ENCODE measurements around the gene CNGB1. TPM values are rescaled to one million over a fixed set of nuclear protein-coding genes. Genes with fewer than 3 reads are reported as not detected.
"Not testable (repeated sequence)": the region's sequence is repeated elsewhere in the genome, so short reads cannot be mapped to it uniquely, and the experiment has no call there.

Gene CNGB1
- total RNA-seq, 2 donors from 2014 or later = 0.05 to 0.69 TPM

DNA sequence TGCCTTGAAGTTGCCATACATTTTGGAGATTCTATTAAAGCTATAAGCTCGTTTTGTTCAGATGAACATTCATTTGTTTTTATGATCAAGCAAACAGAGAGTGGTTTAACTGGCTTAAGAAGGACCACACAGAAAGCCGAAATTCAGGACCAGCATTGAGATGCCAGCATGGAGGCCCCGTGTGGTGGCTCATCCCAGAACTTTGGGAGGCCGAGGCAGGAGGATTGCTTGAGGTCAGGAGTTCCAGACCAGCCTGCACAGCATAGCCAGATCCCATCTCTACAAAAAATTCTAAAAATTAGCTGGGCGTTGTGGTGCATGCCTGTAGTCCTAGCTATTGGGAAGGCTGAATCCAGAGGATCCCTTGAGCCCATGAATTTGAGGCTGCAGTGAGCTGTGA, 122.7 kb downstream of the CNGB1 start:
- Histone ChIP-seq H3K9ac (ENCODE audit: low read depth in 2 of 2, low read length in 2 of 2) (no peak overlapping the region), H3K27ac (no peak overlapping the region), H3K4me1 (no peaks in the 10 kb centered on the region), H3K9me3 (no peaks in the 10 kb centered on the region), H3K36me3 (no peaks in the 10 kb centered on the region), H3K4me3 (no peak overlapping the region), H3K27me3 (no peaks in the 10 kb centered on the region)
- intact Hi-C loops (cut with DNase I) = no loop called here
- TF ChIP-seq, protein P1, sequence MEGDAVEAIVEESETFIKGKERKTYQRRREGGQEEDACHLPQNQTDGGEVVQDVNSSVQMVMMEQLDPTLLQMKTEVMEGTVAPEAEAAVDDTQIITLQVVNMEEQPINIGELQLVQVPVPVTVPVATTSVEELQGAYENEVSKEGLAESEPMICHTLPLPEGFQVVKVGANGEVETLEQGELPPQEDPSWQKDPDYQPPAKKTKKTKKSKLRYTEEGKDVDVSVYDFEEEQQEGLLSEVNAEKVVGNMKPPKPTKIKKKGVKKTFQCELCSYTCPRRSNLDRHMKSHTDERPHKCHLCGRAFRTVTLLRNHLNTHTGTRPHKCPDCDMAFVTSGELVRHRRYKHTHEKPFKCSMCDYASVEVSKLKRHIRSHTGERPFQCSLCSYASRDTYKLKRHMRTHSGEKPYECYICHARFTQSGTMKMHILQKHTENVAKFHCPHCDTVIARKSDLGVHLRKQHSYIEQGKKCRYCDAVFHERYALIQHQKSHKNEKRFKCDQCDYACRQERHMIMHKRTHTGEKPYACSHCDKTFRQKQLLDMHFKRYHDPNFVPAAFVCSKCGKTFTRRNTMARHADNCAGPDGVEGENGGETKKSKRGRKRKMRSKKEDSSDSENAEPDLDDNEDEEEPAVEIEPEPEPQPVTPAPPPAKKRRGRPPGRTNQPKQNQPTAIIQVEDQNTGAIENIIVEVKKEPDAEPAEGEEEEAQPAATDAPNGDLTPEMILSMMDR (IDR thresholded peaks at IDR 0.05) = no peak
- DNase-seq = no peak

GRCh38 chr16:57846931-57847330, 124.0 kb downstream of the CNGB1 start:
- intact Hi-C loops (cut with DNase I); H3K36me3 ChIP-seq; H3K27ac ChIP-seq; H3K9ac ChIP-seq (ENCODE audit: low read depth in 2 of 2, low read length in 2 of 2); H3K4me1 ChIP-seq; H3K4me3 ChIP-seq; H3K27me3 ChIP-seq; H3K9me3 ChIP-seq; DNase-seq: not testable (repeated sequence)

GRCh38 chr16:57846078-57846697, 124.7 kb downstream of the CNGB1 start:
- no peaks in the 10 kb centered on the region for H3K4me1 ChIP-seq
- H3K4me3 ChIP-seq = no peak overlapping the region
- H3K27me3 ChIP-seq = no peaks in the 10 kb centered on the region
- no peaks in the 10 kb centered on the region for H3K9me3 ChIP-seq
- H3K36me3 ChIP-seq = no peaks in the 10 kb centered on the region
- intact Hi-C loops (cut with DNase I) = no loop called here
- no peak for DNase-seq
- H3K9ac ChIP-seq (ENCODE audit: low read depth in 2 of 2, low read length in 2 of 2) = no peak overlapping the region
- H3K27ac ChIP-seq = no peak overlapping the region
- TF ChIP-seq, protein P1 (IDR thresholded peaks at IDR 0.05) = no peak

DNA sequence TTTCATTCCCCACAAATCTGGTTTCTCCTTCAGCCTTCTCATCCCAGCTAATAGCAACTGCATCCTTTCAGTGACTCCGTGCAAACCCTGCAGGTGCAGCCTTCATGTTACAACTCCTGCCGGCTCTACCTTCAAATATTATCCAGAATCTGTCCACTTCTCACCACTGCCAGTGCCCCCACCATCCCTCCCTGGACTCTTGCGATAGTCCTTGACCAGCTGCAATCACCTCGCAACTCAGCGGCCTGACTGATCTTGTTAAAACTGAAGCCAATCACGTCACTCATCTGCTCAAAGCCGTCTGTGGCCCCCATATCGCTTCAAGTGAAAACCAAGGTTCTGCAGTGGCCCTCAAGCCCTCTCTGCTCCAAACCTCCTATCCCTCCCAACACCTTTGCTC, 125.8 kb downstream of the CNGB1 start:
- intact Hi-C loops (cut with DNase I) = no loop called here
- H3K9me3 ChIP-seq = no peaks in the 10 kb centered on the region
- H3K36me3 ChIP-seq = no peaks in the 10 kb centered on the region
- H3K4me3 ChIP-seq = no peak overlapping the region
- H3K27ac ChIP-seq = no peak overlapping the region
- H3K27me3 ChIP-seq = no peaks in the 10 kb centered on the region
- no peak for DNase-seq
- H3K4me1 ChIP-seq = no peaks in the 10 kb centered on the region
- TF ChIP-seq, protein P1 (IDR thresholded peaks at IDR 0.05) = no peak
- no peak overlapping the region for H3K9ac ChIP-seq (ENCODE audit: low read depth in 2 of 2, low read length in 2 of 2)

- no peak overlapping the region for H3K27ac ChIP-seq
Observed at GRCh38 chr16:57844416-57845030, 126.4 kb downstream of the CNGB1 start.

GRCh38 chr16:57843400-57843799, 127.5 kb downstream of the CNGB1 start:
- no peak overlapping the region for H3K4me3 ChIP-seq
- H3K4me1 ChIP-seq = no peaks in the 10 kb centered on the region
- H3K27ac ChIP-seq = no peak overlapping the region
- no peak for DNase-seq
- H3K27me3 ChIP-seq = no peaks in the 10 kb centered on the region
- no peak overlapping the region for H3K9ac ChIP-seq (ENCODE audit: low read depth in 2 of 2, low read length in 2 of 2)
- H3K36me3 ChIP-seq = no peaks in the 10 kb centered on the region
- intact Hi-C loops (cut with DNase I) = no loop called here
- H3K9me3 ChIP-seq = no peaks in the 10 kb centered on the region
- TF ChIP-seq, protein P1 (IDR thresholded peaks at IDR 0.05) = no peak

More at GRCh38 chr16:57844416-57845030, 126.4 kb downstream of the CNGB1 start:
- DNase-seq = no peak
- no peaks in the 10 kb centered on the region for H3K36me3 ChIP-seq
- no peaks in the 10 kb centered on the region for H3K27me3 ChIP-seq
- no peak overlapping the region for H3K4me3 ChIP-seq
- H3K9ac ChIP-seq (ENCODE audit: low read depth in 2 of 2, low read length in 2 of 2) = no peak overlapping the region
- intact Hi-C loops (cut with DNase I) = no loop called here
- H3K4me1 ChIP-seq = no peaks in the 10 kb centered on the region
- no peaks in the 10 kb centered on the region for H3K9me3 ChIP-seq
- TF ChIP-seq, protein P1 (IDR thresholded peaks at IDR 0.05) = no peak
